ENCODE data around the gene NABP2. TPM values are rescaled to one million over a fixed set of nuclear protein-coding genes. Genes with fewer than 3 reads are reported as not detected.

NABP2 gene
- total and polyA plus RNA-seq, 10 of the 15 experiments (the other 5 are each of a cell fraction or from before 2014, with no cell fraction given) = 20.7 to 97.9 (median 60.9) TPM

DNA sequence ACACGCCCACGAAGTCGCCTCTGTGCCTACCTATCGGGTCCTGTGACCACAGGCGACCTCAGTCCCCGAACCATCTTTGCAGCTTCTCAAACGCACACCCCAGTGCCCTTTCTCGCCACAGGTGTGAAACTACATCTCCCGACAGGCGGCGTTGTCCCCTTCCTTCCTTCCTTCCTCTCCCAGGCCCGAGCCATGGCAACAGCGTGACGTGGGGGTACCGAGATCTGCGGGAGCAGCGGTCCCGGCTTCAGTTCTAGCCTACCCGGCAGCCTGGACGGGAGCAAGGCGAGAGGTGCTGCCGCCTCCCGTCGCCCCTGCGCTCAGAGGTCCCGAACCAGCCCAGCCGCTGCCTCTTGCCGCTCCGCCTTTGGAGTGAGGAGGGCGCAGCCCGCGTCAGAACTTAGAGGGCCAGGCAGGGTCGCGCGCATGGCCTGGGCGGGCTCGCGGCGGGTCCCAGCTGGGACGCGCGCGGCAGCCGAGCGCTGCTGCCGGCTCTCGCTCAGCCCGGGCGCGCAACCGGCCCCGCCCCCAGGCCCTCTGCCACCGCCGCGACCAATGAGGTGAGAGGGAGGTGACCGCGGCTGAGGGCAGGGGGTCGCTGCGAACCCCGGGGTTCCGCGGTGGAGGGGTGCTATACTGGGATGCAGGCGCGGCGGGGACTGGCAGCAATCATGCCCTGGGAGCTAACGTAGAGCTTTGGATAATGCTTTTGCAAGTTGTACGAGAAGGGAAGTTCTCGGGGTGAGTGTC is 42.7 kb downstream of the NABP2 start, which contains the start of gene COQ10A (continued):
- TF ChIP-seq ETV6 (conservative IDR thresholded peaks at IDR 0.05 in 1 of 2, IDR thresholded peaks at IDR 0.05 in 1 of 2; ENCODE audit: borderline replicate concordance in 1 of 2, low read depth in 1 of 2) = peak in 1 of 2 experiments; percentile 51; a peak in 1 of 4 replicates
- TF ChIP-seq, protein P1, sequence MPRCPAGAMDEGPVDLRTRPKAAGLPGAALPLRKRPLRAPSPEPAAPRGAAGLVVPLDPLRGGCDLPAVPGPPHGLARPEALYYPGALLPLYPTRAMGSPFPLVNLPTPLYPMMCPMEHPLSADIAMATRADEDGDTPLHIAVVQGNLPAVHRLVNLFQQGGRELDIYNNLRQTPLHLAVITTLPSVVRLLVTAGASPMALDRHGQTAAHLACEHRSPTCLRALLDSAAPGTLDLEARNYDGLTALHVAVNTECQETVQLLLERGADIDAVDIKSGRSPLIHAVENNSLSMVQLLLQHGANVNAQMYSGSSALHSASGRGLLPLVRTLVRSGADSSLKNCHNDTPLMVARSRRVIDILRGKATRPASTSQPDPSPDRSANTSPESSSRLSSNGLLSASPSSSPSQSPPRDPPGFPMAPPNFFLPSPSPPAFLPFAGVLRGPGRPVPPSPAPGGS (IDR thresholded peaks at IDR 0.05; ENCODE audit: borderline replicate concordance, insufficient read depth, low read depth, low read length, poor library complexity, severe bottlenecking) = no peak

DNA sequence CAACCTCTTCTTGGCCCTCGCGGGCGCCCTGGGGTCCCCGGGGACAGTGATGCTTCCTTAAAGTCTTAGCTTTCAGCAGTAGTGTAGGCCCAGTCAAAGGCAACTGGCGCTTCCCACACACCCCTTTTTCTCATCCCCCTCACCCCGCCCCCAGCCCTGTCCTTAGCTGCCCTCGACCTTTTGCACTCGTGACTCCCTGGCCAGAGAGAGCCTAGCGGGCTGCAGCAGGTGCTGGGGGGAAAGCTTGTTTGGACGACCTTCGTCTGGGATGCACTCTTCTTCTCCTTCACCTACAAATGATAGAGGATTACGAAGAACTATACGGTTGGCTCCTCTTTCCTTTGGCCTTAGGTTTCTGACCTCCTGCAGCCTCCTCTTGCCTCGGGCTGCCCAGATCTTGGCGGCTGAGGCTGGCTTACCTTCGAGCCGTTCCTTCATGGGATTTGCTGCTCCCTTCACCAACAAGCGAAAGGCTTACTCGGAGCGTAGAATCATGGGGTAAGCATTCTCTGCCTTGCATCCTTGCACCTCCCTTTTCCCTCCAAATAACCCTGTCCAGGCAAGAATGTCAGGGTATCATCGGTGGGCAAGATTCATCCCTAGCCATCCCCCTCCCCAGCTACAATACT is 43.4 kb downstream of the NABP2 start:
- Histone ChIP-seq H3K4me1 (ENCODE audit: control insufficient read depth, insufficient read depth, low read length) (peaks cover 4% of the 10 kb centered on the region), H3K9ac (ENCODE audit: control insufficient read depth, insufficient read depth, low read length) (peak overlapping the region; percentile 52; the same call in 1 of the 2 replicates), H3K27me3 (replicated peaks in 1 of 2; ENCODE audit: control insufficient read depth in 2 of 2, insufficient read depth in 2 of 2, low read length in 1 of 2) (no peaks in the 10 kb centered on the region), H3K36me3 (ENCODE audit: control insufficient read depth in 2 of 2, insufficient read depth in 2 of 2, low read length in 1 of 2) (peaks cover 0 to 2% of the 10 kb centered on the region in 2 experiments; a peak in 1 of 4 replicates), H3K27ac (ENCODE audit: control insufficient read depth, insufficient read depth) (peak overlapping the region; percentile 29; the same call in 1 of the 2 replicates), H3K4me3 (peak overlapping the region; percentile 68; the same call in 1 of the 2 replicates), H2AFZ (ENCODE audit: control insufficient read depth, low read depth, low read length) (peak overlapping the region; percentile 98), H3K4me2 (ENCODE audit: control insufficient read depth, insufficient read depth) (peak overlapping the region; percentile 96), H3K9me3 (replicated peaks; ENCODE audit: control insufficient read depth, insufficient read depth, low read length) (no peaks in the 10 kb centered on the region), H3K79me2 (ENCODE audit: control insufficient read depth, insufficient read depth, low read length) (no peaks in the 10 kb centered on the region), H4K20me1 (ENCODE audit: control insufficient read depth, insufficient read depth) (no peaks in the 10 kb centered on the region)
- in situ Hi-C loops (cut with MboI) = no loop called here
- intact Hi-C loops (cut with micrococcal nuclease; ENCODE audit: unreplicated experiment) = loop anchor here (2.0 to 10.0 kb wide), 2 partner anchors 33 to 197 kb away; partner anchors contain the start of genes CS and SPRYD4
- ChIA-PET POLR2A (interaction anchor here (0.5 to 2.0 kb wide), 11 partner anchors 18 to 296 kb away, joined by 3 to 7 read pairs (median 4); partner anchors contain the start of genes RNF41 and ZC3H10), CTCF (interaction anchor here (0.7 to 4.5 kb wide), 13 partner anchors 8 to 196 kb away, joined by 3 to 25 read pairs (median 5); partner anchors contain the start of genes ANKRD52, CNPY2, RNF41 and STAT2), SMC1A (ENCODE audit: uncharacterized antibody, unreplicated experiment) (interaction anchor here (0.6 to 0.7 kb wide), 2 partner anchors 92 to 169 kb away, joined by 3 read pairs; partner anchors contain the start of gene STAT2), RAD21 (ENCODE audit: unreplicated experiment) (interaction anchor here (1.0 to 2.1 kb wide), 4 partner anchors 46 to 196 kb away, joined by 4 to 10 read pairs (median 6); partner anchors contain the start of genes RNF41 and SMARCC2)
- TF ChIP-seq SIX5 (IDR thresholded peaks at IDR 0.05; ENCODE audit: low read depth, low read length, severe bottlenecking) (no peak), PAX8 (IDR thresholded peaks at IDR 0.05) (no peak), NFYB (IDR thresholded peaks at IDR 0.05; ENCODE audit: insufficient read depth, low read depth, low read length) (no peak), MEF2B (IDR thresholded peaks at IDR 0.05; ENCODE audit: partially characterized antibody, poor library complexity, severe bottlenecking) (peak; percentile 56), PAX5 (IDR thresholded peaks at IDR 0.05; ENCODE audit: borderline replicate concordance, low read depth, low read length) (no peak), NR2F1 (conservative IDR thresholded peaks at IDR 0.05) (0 out of 2 replicates have a peak, but pooled peaks have one; percentile 63), BCL11A (IDR thresholded peaks at IDR 0.05; ENCODE audit: low read depth, low read length) (no peak), NRF1 (conservative IDR thresholded peaks at IDR 0.05; ENCODE audit: low read depth, low read length) (no peak), FOS (IDR thresholded peaks at IDR 0.05; ENCODE audit: borderline replicate concordance, extremely low read depth, insufficient read length) (no peak)
- TF ChIP-seq, protein P2, sequence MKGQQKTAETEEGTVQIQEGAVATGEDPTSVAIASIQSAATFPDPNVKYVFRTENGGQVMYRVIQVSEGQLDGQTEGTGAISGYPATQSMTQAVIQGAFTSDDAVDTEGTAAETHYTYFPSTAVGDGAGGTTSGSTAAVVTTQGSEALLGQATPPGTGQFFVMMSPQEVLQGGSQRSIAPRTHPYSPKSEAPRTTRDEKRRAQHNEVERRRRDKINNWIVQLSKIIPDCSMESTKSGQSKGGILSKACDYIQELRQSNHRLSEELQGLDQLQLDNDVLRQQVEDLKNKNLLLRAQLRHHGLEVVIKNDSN (IDR thresholded peaks at IDR 0.05; ENCODE audit: borderline replicate concordance, extremely low read length, insufficient read depth, low read depth, low read length) = no peak
- FAIRE-seq (no peak), ATAC-seq (peak; percentile 36), DNase-seq (ENCODE audit: low read depth, low spot score) (no peak)
- 26% methylated on average over 21 of the region's 21 CpGs for WGBS (ENCODE audit: insufficient coverage, insufficient replicate concordance, low lambda C conversion rate, missing lambda C conversion rate)
- no TSS peak for BruUV-seq (replicated peaks)

All from GM12878 (cell line).